ENCODE measurements around the gene HOOK2. TPM values are rescaled to one million over a fixed set of nuclear protein-coding genes. Genes with fewer than 3 reads are reported as not detected.
A peak's percentile ranks its signal among the peaks of the same experiment; 100 is the strongest.

The HOOK2 gene
- total RNA-seq, 2 donors from 2014 or later = 20.2 to 21.7 TPM

- intact Hi-C loops (cut with DNase I) = loop anchor here (2.0 to 5.0 kb wide), 2 partner anchors 20 to 34 kb away; no protein-coding TSS in a partner anchor
- peak; percentile 93 for DNase-seq (ENCODE audit: low spot score)
These were observed 21.1 kb upstream of the HOOK2 start for GRCh38 chr19:12796146-12797071.

GRCh38 chr19:12794971-12795381 is 19.6 kb upstream of the HOOK2 start:
- no peak for DNase-seq (ENCODE audit: low spot score)
- intact Hi-C loops (cut with DNase I) = loop anchor here in 1 of 2 donors (2.0 to 5.0 kb wide), 3 partner anchors 16 to 227 kb away; no protein-coding TSS in a partner anchor

GRCh38 chr19:12794196-12794941 is 19.0 kb upstream of the HOOK2 start:
- intact Hi-C loops (cut with DNase I) = loop anchor here in 1 of 2 donors (2.0 to 5.0 kb wide), 2 partner anchors 16 to 228 kb away; no protein-coding TSS in a partner anchor
- no peak for DNase-seq (ENCODE audit: low spot score)

- DNase-seq (ENCODE audit: low spot score) = peak; percentile 98
These were observed 18.2 kb upstream of the HOOK2 start for GRCh38 chr19:12793290-12794195.

GRCh38 chr19:12792853-12793289 is 17.5 kb upstream of the HOOK2 start:
- intact Hi-C loops (cut with DNase I) = loop anchor here in 1 of 2 donors (5.0 kb wide), 1 partner anchor 229 kb away; no protein-coding TSS in a partner anchor

More at GRCh38 chr19:12793290-12794195, 18.2 kb upstream of the HOOK2 start:
- intact Hi-C loops (cut with DNase I) = loop anchor here in 1 of 2 donors (2.0 to 5.0 kb wide), 2 partner anchors 15 to 229 kb away; no protein-coding TSS in a partner anchor

GRCh38 chr19:12792051-12792852 is 16.9 kb upstream of the HOOK2 start:
- DNase-seq (ENCODE audit: low spot score) = peak; percentile 93
- intact Hi-C loops (cut with DNase I) = loop anchor here in 1 of 2 donors (5.0 kb wide), 1 partner anchor 230 kb away; no protein-coding TSS in a partner anchor

More at GRCh38 chr19:12792853-12793289, 17.5 kb upstream of the HOOK2 start:
- no peak for DNase-seq (ENCODE audit: low spot score)

GRCh38 chr19:12791345-12792050 is 16.1 kb upstream of the HOOK2 start, which contains the start of gene JUNB:
TSS of gene JUNB (plus strand) at chr19:12791486. CDS start at chr19:12791772, 286 bp downstream.
- peak; percentile 99 for DNase-seq (ENCODE audit: low spot score)
- intact Hi-C loops (cut with DNase I) = loop anchor here in 1 of 2 donors (5.0 kb wide), 1 partner anchor 231 kb away; no protein-coding TSS in a partner anchor

- DNase-seq (ENCODE audit: low spot score) = no peak
- intact Hi-C loops (cut with DNase I) = loop anchor here in 1 of 2 donors (5.0 kb wide), 1 partner anchor 232 kb away; no protein-coding TSS in a partner anchor
These were observed 15.4 kb upstream of the HOOK2 start for GRCh38 chr19:12790628-12791344.

- peak; percentile 100 for DNase-seq (ENCODE audit: low spot score)
- intact Hi-C loops (cut with DNase I) = loop anchor here in 1 of 2 donors (5.0 kb wide), 1 partner anchor 232 kb away; no protein-coding TSS in a partner anchor
These were observed 14.7 kb upstream of the HOOK2 start for GRCh38 chr19:12789904-12790619.

- DNase-seq (ENCODE audit: low spot score) = no peak
- intact Hi-C loops (cut with DNase I) = no loop called here
These were observed 13.9 kb upstream of the HOOK2 start for GRCh38 chr19:12789098-12789903.

GRCh38 chr19:12788682-12789097 is 13.3 kb upstream of the HOOK2 start:
- intact Hi-C loops (cut with DNase I) = no loop called here
- DNase-seq (ENCODE audit: low spot score) = peak; percentile 93

GRCh38 chr19:12788042-12788681 is 12.8 kb upstream of the HOOK2 start:
- DNase-seq (ENCODE audit: low spot score) = no peak
- intact Hi-C loops (cut with DNase I) = no loop called here

- intact Hi-C loops (cut with DNase I) = no loop called here
- DNase-seq (ENCODE audit: low spot score) = no peak
These were observed 12.1 kb upstream of the HOOK2 start for GRCh38 chr19:12787458-12787857.

GRCh38 chr19:12786952-12787351 is 11.6 kb upstream of the HOOK2 start:
- intact Hi-C loops (cut with DNase I) = no loop called here
- no peak for DNase-seq (ENCODE audit: low spot score)

Data from posterior vena cava (tissue), 2 donors.